Raji (cell line): ENCODE results near the gene ANO2.

Experiments used
- POLR2A ChIP-seq: IDR thresholded peaks from 2 replicates; pipeline ENCODE4 v1.6.1; 2011; ENCODE audit warnings: low read depth, low read length, control low read depth; ENCODE audit not compliant: insufficient read depth

Gene ANO2

DNA sequence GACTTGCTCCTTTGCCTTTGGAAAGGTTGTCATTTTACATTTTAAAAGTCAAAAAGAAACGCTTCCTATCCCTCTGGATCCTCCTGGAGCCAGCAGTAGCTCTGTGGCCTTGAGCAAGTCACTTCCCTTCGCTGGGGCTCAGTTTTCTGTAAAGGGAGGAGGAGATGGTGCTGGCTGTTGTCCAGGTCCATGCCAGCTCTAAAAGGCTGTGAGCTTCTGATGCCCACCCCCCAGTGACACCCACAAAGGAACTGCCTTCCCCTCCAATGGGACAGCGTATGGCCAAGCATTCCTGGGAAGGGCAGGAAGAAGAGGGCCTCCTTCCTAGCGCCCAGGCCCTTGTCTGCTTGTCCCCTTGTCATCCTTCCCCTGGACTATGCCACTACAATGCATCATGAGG is 431.7 kb downstream of the ANO2 start:
- no peak for TF ChIP-seq POLR2A
